ENCODE measurements around the gene LGALS3BP.

Gene LGALS3BP

GRCh38 chr17:78988152-78988551 is 8.4 kb upstream of the LGALS3BP start:
- in situ Hi-C loops (cut with MboI; ENCODE audit: low sequenced_read_pairs): no loop called here

GRCh38 chr17:78986649-78987328 is 7.1 kb upstream of the LGALS3BP start:
- in situ Hi-C loops (cut with MboI; ENCODE audit: low sequenced_read_pairs): no loop called here

DNA sequence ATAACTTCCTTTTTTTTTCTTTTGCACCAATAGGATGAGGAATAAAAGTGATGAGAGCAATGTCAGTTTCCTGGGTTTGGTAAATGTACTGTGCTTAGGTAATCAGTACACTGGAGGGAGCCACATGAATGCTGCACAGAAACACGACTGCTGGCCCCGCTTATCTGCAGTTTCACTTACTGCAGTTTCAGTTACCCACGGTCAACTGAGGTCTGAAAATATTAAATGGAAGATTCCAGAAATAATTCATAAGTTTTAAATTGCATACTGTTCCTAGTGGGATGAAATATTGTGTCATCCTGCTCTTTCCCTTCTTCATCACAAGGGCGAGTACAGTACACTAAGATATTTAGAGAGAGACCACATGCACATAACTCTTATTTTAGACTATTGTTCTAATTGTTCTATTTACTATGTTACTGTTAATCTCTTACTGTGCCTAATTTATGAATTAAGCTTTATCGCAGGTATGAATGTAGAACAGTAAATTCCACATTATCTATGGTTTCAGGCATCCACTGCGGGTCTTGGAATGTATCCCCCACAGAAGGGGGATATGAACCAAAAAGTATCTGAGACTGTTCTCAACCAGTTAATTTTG is 6.4 kb upstream of the LGALS3BP start:
- in situ Hi-C loops (cut with MboI; ENCODE audit: low sequenced_read_pairs): no loop called here

- in situ Hi-C loops (cut with MboI; ENCODE audit: low sequenced_read_pairs): no loop called here
Measured at GRCh38 chr17:78985395-78985794, 5.7 kb upstream of the LGALS3BP start.

DNA sequence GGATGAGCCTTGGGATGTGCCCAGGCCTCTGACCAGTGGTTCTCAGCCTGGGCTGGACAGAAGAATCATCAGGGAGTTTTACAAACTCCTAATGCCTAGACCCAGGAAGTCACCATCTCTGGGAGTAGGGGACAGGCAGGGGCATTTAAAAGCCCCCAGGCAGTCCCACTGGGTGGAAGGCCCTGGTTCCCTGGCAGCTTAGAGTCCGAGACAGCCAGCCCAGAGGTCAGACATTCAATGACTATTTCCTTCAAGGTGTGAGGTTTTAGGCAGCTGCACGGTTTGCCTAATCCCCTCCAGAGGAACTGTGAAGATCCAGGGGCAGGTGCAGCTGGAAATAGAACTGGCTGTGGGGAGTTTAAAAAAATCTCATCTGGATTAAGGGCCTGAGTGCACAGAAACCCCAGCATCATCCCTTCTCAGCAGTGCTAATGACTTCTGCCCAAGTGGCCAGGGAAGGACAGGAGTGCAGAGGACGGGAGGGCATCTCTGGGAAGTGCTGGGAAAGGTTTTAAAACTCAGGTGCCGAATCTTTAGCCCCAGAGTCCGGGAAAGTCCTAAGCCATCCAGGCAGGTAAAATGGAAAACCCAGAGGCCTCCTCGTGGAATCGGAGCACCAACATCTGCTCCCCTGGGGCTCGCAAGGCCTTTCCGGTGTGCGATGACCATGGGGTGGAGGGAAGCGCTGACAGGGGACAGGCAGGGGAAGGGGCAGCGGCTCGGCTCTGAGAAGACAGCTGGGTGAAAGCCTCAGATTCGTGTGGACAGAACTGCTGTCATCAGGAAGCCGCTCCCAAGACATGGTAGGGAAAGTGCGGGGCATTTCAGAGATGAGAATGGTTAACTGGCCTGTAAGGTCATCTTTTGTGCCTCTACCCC is 1.5 kb upstream of the LGALS3BP start:
- in situ Hi-C loops (cut with MboI; ENCODE audit: low sequenced_read_pairs): no loop called here

DNA sequence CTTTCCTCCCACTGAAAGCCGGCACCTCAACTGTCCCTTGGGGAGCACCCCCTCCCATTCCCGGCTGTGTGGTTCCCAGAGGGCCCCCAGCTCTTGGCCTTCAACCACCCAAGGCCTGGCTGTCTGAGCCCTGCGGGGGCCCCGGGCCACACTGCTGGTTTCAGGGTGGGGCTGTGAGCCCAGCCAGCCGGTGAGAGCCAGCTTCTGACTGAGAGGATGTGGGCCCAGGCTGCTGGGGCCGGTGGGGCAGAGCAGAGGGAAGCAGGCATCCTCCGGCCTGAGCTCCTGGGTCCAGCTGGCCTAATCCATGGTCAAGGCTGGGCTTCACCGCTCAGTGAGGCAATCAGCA is 875 bp upstream of the LGALS3BP start:
- in situ Hi-C loops (cut with MboI; ENCODE audit: low sequenced_read_pairs): no loop called here

DNA sequence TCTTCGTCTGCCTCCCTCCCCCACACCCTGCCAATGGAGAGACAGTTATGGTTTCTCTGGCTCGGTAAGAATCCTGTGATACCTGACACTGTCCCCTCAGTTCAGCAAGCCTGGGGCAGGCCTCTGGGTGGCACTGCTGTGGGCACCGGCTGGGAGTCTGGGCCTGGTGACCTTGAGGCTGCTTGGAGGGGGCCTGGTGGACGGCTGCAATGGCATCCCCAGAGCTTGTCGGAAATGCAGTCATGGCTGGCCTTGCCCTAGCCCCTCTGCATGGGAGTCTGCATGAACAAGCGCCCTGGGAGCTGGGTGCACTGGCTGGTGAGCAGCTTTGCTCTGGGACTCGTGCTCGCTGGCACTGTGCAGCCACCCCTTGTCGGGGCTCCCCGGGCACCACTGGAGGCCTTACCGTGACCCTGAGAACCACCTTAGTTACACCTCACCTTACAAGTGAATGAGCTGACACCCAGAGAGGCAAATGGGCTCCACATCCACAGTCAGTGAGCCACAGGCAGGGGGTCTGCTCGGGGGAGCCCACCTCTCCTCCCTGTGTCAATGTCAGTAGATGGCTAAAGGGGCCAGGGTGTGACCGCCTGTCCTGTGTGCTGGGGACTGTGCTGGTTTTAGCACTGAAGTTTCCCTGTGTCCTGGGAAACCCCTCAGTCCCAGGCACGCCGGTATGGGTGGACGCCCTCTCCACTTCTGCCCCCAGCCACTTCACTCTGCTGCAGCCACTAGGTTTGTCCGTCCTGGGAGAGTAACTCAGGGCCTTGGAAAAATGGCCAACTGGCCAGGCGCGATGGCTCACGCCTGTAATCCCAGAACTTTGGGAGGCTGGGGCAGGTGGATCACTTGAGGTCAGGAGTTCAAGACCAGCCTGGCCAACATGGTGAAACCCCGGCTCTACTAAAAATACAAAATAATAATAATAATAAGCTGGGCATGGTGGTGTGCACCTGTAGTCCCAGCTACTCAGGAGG is 1.4 kb downstream of the LGALS3BP start:
- in situ Hi-C loops (cut with MboI; ENCODE audit: low sequenced_read_pairs): no loop called here

DNA sequence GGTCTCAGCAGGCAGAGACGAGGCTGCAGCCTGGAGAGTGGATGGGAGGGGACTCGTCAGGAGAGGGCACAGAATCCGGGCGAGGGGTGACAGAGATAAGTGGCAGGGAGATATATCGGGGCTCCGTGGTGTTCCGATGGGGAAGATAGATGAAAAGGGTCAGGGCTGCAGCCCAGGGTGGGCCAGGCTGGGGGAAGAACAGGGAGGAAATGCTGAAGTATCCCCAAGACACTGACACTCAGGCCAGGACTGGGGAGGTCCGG is 2.1 kb downstream of the LGALS3BP start:
- in situ Hi-C loops (cut with MboI; ENCODE audit: low sequenced_read_pairs): no loop called here

DNA sequence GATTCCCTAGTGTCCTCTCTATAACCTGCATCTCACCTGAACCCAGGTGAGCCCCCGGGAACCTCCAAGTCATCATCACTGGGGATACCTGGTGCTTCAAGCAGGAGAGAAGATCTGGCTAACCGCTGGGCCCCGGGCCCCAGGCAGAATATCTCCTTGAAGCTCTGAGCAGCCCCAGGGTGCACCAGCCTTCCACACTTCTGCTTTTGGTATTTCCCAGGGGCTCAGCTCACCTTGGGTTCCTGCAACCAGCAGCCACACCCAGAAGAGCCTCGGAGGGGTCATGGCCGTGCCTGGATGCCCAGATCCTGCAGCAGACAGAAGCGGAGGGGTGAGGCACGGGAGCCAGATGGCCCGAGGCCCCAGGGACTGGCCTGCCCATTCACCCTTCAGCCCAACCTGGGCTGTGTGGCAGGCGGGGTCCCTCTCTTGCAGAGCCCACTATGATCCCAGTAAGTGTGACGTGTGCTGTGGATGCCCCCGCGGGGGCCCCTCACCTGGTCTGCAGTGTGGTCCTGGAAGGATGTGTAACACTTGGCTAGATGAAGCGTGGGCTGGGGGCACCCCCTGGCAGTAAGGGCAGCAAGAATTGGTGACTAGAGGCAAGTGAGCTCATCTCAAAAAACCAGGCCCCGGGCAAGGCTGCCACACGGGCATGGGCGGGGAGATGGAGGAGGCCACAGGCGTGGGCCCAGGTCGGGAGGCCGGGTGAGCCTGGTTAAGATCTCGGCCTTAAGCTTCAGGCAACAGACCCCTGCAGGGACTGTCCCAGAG is 2.6 kb downstream of the LGALS3BP start:
- in situ Hi-C loops (cut with MboI; ENCODE audit: low sequenced_read_pairs): no loop called here

GRCh38 chr17:78974635-78975591 is 4.8 kb downstream of the LGALS3BP start:
- in situ Hi-C loops (cut with MboI; ENCODE audit: low sequenced_read_pairs): no loop called here

GRCh38 chr17:78973792-78974520 is 5.8 kb downstream of the LGALS3BP start:
- in situ Hi-C loops (cut with MboI; ENCODE audit: low sequenced_read_pairs): no loop called here

DNA sequence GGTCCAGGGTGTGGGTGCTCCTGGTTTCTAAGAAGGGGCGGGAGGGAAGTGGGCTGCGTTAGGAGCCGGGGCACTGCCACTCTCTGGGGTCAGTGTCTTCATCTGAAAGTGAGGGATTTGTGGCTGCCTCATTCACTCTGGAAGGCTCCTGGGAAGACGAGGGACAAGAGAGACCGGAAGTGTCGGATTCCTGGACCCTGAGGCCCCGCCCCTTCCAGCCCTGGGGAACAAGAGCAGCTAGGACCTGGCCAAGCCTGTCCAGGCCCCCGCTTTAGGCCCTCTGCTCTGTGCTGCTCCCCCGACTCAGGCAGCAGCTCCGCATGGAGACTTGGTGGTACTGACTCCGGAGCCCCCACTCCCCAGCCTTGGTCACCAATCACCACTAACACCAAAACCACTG is 6.5 kb downstream of the LGALS3BP start:
- in situ Hi-C loops (cut with MboI; ENCODE audit: low sequenced_read_pairs): no loop called here

GRCh38 chr17:78972507-78973105 is 7.1 kb downstream of the LGALS3BP start:
- in situ Hi-C loops (cut with MboI; ENCODE audit: low sequenced_read_pairs): no loop called here

GRCh38 chr17:78971756-78972506 is 7.8 kb downstream of the LGALS3BP start:
- in situ Hi-C loops (cut with MboI; ENCODE audit: low sequenced_read_pairs): no loop called here

- in situ Hi-C loops (cut with MboI; ENCODE audit: low sequenced_read_pairs): no loop called here
Measured at GRCh38 chr17:78970834-78971755, 8.6 kb downstream of the LGALS3BP start.

- in situ Hi-C loops (cut with MboI; ENCODE audit: low sequenced_read_pairs): loop anchor here (10.0 kb wide), 1 partner anchor 105 kb away; no protein-coding TSS in a partner anchor
Measured at GRCh38 chr17:78969865-78970264, 9.9 kb downstream of the LGALS3BP start.

Measured in HL-60/S4 treated with phorbol 12-myristate 13-acetate at 8.2 ng/mL for 4 days and 3 days (cell line).